NT2/D1 (cell line): ENCODE results near the gene GIMAP7.

Experiments
- SUZ12 ChIP-seq: IDR thresholded peaks from 2 replicates; pipeline ENCODE4 v1.6.1; 2011; ENCODE audit not compliant: insufficient read length, insufficient read depth; ENCODE audit errors: extremely low read depth
- YY1 ChIP-seq: IDR thresholded peaks from 2 replicates; pipeline ENCODE4 v1.6.1; 2011; ENCODE audit not compliant: insufficient read length, insufficient read depth
- ZNF274 ChIP-seq: IDR thresholded peaks from 2 replicates; pipeline ENCODE4 v1.6.1; 2011; ENCODE audit warnings: mild to moderate bottlenecking, low read depth, low read length

GRCh38 chr7:150564006-150564405, 49.3 kb downstream of the GIMAP7 start:
- TF ChIP-seq ZNF274 = no peak
- no peak for TF ChIP-seq SUZ12
- TF ChIP-seq YY1 = no peak
